GM18951 (cell line): Measurements from ENCODE around the gene CHD9.

ENCODE experiments used
- POLR2A ChIP-seq: IDR thresholded peaks from 4 replicates; pipeline ENCODE4 v1.6.1; 2011; ENCODE audit warnings: mild to moderate bottlenecking; ENCODE audit not compliant: insufficient read length, insufficient read depth; ENCODE audit errors: extremely low read depth
- in situ Hi-C: fragments of 300-500 bp; cut with MboI; formaldehyde crosslinking; loops from one replicate; pipeline ENCODE4 v1.12.0; 2022; ENCODE audit warnings: low sequenced_read_pairs, mixed read lengths, inconsistent platforms; ENCODE audit not compliant: unreplicated experiment

The CHD9 gene

DNA sequence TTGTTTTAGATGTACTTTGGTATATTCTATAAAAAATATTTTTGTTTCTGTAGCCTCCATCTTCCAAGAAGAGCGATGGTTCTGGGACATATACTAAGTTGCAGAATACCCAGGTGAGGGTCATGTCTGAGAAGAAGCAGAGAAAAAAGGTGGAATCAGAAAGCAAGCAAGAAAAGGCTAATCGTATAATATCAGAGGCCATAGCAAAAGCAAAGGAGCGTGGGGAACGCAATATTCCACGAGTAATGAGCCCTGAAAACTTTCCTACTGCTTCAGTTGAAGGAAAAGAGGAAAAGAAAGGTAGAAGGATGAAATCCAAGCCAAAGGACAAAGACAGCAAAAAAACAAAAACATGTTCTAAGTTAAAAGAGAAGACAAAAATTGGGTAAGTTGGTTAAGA lies 154.6 kb downstream of the CHD9 start:
- in situ Hi-C loops = no loop called here
- TF ChIP-seq POLR2A = no peak

DNA sequence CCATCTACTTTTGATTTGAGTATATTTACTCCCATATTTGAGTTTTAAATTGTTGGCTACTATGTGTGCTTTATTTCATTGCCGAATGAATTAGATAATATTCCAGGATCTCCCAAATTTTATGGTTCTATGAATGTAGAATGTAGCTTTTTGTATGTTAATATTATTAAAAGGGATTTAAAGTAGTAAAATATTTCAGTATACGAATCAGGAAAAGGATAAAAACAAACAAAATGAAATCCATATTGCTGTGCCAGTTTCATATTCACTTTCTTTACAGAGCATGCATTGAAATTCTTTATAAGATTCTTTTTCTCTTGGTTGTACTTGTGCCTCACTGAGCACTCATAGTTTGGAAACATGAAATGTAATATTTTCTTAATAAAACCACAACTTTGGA lies 155.1 kb downstream of the CHD9 start:
- in situ Hi-C loops = no loop called here
- no peak for TF ChIP-seq POLR2A

- TF ChIP-seq POLR2A = no peak
- in situ Hi-C loops = no loop called here
These were observed 156.5 kb downstream of the CHD9 start for GRCh38 chr16:53211253-53211652.

DNA sequence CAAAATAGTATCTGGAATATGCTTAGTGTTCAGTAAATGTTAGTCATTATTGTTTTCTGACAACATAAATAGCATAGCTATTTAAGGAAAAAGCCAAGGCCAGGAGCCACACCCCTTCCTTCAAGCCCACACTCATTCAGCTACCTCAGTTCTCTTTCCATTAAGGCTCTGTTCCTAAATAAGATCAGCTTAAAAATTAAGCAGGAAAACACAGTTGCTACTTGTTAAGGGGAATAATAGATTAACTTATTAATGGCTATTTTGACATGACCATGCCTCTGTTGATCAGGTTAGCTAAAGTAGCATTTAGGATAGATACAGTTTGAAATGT lies 158.1 kb downstream of the CHD9 start:
- in situ Hi-C loops = no loop called here
- TF ChIP-seq POLR2A = no peak

DNA sequence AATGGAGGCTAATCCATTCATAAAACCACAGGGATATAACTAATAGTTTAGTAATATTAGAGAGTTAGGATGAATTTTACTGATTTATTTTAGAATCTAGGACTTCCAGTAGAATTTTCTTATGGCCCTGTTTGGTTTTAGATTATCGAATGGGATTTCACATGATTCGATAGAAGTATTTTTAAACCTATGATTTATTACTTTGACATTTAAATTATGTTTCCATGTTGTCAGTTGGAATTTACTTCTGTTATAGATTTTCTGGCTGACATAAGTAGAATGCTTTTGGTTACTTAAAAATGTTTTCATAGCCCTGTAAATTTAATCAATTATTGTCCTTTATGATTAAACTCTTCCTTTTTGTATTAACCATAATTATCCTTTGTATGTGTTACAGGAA lies 158.8 kb downstream of the CHD9 start:
- in situ Hi-C loops = no loop called here
- TF ChIP-seq POLR2A = no peak

DNA sequence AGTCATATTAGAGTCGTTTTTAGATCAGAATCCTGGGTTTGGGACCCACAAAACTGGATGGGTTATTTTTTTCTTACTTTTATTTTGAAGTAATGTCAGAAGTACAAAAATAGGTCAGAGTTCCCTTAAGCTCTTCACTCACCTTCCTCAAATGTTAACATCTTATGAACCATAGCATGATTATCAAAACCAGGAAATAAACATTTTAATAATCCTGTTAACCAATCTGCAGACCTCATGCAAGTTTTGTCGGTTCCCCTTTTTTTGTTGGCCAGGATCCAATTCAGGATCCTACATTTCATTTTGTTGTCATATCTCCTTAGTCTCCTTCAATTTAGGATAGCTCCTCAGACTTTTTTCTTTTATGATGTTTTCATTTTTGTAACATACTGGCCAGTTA lies 162.0 kb downstream of the CHD9 start:
- in situ Hi-C loops = no loop called here
- no peak for TF ChIP-seq POLR2A

GRCh38 chr16:53219371-53219770 lies 164.6 kb downstream of the CHD9 start:
- no peak for TF ChIP-seq POLR2A
- in situ Hi-C loops = no loop called here

DNA sequence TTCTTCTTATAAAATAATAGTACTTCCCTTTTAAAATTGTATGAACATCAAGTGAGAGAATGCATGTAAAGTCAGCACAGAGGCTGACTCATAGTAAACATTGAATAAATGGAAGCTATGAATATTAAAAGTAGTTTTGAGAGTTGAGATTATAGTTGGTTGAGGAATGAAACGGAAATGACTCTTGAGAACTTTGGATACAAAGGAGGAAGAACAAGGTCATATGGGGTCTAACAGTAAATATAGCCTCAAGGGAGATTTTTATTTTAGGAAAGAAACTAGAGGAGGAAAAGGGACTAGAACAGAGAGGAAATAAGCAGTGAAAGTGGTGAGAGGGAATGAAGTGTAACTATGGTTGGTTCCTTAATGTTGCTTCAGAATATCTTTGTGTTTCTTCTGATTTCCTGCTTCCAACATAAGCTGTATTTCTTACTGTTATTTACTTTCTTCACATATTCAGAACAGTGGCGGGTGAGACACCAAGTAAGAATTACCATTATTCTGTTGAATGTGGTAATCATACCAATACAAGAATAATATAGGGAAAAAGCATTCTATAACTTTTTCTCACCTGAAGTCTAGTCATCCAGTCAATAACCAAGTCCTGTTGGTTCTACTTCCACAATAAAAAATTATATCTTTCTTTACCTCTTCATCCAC lies 165.1 kb downstream of the CHD9 start:
- TF ChIP-seq POLR2A = no peak
- in situ Hi-C loops = no loop called here

GRCh38 chr16:53220585-53220984 lies 165.8 kb downstream of the CHD9 start:
- TF ChIP-seq POLR2A = no peak
- in situ Hi-C loops = no loop called here

DNA sequence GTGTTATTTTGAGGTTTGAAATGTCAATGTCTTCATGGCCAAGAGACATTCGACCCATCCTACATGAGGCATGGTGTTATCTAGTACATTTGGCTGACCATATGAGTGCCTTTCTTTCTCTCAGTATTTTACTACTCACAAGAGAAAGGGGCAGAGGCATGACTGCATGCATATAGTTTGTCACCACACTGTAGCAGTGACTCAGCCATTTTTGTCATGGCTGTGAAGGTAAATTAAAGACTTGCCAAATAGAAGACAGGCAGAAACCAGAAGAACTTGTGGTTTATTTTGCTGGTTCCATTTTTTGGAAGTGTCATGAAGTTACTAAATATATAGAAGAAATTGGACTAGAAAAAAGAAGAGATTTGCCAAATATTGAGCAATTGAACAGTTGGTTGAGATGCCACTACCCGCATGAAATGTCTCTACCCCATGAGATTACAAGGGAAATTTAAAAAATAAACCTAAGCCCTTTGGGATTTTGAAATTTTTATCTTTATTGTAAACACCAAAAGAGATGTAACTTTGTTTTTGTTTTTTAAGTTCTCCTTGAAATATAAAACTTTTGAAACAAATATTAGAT lies 170.3 kb downstream of the CHD9 start:
- in situ Hi-C loops = no loop called here
- no peak for TF ChIP-seq POLR2A

- in situ Hi-C loops = no loop called here
- TF ChIP-seq POLR2A = no peak
These were observed 178.2 kb downstream of the CHD9 start for GRCh38 chr16:53232826-53233529.

GRCh38 chr16:53234836-53235235 lies 180.0 kb downstream of the CHD9 start:
- in situ Hi-C loops = no loop called here
- no peak for TF ChIP-seq POLR2A

DNA sequence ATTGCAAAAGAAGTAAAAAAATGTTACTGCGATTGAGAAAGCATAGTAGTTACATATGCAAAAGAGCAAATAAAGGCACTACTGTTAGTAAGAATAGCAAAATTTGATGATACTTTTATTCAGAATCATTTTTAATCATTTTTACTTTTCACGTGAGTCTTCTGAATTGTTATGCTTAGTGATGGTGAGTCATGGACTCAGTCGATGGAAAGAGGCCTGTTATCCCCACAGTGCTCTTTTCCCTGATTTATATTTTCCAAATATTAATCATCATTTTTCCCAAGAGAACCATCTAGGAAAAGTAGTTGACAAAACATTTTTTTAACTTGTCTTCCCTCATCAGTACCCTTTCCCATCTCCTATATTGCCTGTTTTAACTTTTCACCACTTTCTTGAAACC lies 181.1 kb downstream of the CHD9 start:
- in situ Hi-C loops = no loop called here
- no peak for TF ChIP-seq POLR2A

GRCh38 chr16:53249331-53249730 lies 194.5 kb downstream of the CHD9 start:
- in situ Hi-C loops = no loop called here
- no peak for TF ChIP-seq POLR2A
